ENCODE measurements around the gene CISTR. TPM values are rescaled to one million over a fixed set of nuclear protein-coding genes. Genes with fewer than 3 reads are reported as not detected.

Gene CISTR
- total RNA-seq, 1 donor from 2014 or later = not detected

GRCh38 chr12:53717319-53717718 lies 34.5 kb downstream of the CISTR start:
- TF ChIP-seq CTCF (IDR thresholded peaks at IDR 0.05) = no peak
- intact Hi-C loops (cut with DNase I) = no loop called here
- no peaks in the 10 kb centered on the region for H3K27me3 ChIP-seq (ENCODE audit: low read depth)
- DNase-seq (no peak), ATAC-seq (no peak)
- no peaks in the 10 kb centered on the region for H3K9me3 ChIP-seq
- H3K27ac ChIP-seq = no peak overlapping the region
- no peak overlapping the region for H3K4me3 ChIP-seq
- peaks cover 100% of the 10 kb centered on the region for H3K36me3 ChIP-seq
- H3K4me1 ChIP-seq = no peaks in the 10 kb centered on the region

DNA sequence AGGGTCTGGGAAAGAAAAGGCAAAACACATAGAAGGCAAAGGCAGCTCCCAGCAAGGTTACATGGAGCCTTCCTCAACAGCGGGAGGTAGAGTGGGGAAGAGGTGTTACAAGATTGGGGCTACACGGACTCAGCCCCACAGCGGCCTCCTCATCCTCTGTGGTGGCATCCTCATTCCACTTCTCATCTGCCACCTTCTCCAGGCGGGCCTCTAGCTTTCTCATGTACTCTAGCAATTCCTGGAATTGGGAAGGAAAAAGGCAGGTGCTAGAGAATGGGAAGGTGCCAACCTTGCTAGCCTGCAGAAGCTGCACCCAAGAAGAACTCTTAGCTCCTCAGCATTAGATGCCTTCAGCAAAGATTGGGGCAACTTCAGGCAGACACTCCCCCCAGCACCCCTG lies 37.8 kb downstream of the CISTR start:
- ATAC-seq (no peak), DNase-seq (no peak)
- Histone ChIP-seq H3K36me3 (peaks cover 77% of the 10 kb centered on the region), H3K27ac (no peak overlapping the region), H3K4me1 (no peaks in the 10 kb centered on the region), H3K4me3 (no peak overlapping the region), H3K27me3 (ENCODE audit: low read depth) (no peaks in the 10 kb centered on the region), H3K9me3 (no peaks in the 10 kb centered on the region)
- TF ChIP-seq CTCF (IDR thresholded peaks at IDR 0.05) = no peak
- intact Hi-C loops (cut with DNase I) = no loop called here

GRCh38 chr12:53713516-53713915 lies 38.3 kb downstream of the CISTR start:
- no peaks in the 10 kb centered on the region for H3K27me3 ChIP-seq (ENCODE audit: low read depth)
- H3K4me3 ChIP-seq = no peak overlapping the region
- no peak overlapping the region for H3K27ac ChIP-seq
- H3K9me3 ChIP-seq = no peaks in the 10 kb centered on the region
- TF ChIP-seq CTCF (IDR thresholded peaks at IDR 0.05) = no peak
- DNase-seq = no peak
- H3K4me1 ChIP-seq = no peaks in the 10 kb centered on the region
- intact Hi-C loops (cut with DNase I) = no loop called here
- peaks cover 72% of the 10 kb centered on the region for H3K36me3 ChIP-seq
- ATAC-seq = no peak

GRCh38 chr12:53712059-53712643 lies 39.6 kb downstream of the CISTR start:
- no peaks in the 10 kb centered on the region for H3K4me1 ChIP-seq
- no peaks in the 10 kb centered on the region for H3K9me3 ChIP-seq
- DNase-seq (no peak), ATAC-seq (no peak)
- no peaks in the 10 kb centered on the region for H3K27me3 ChIP-seq (ENCODE audit: low read depth)
- intact Hi-C loops (cut with DNase I) = no loop called here
- peaks cover 58% of the 10 kb centered on the region for H3K36me3 ChIP-seq
- no peak for TF ChIP-seq CTCF (IDR thresholded peaks at IDR 0.05)
- no peak overlapping the region for H3K27ac ChIP-seq
- no peak overlapping the region for H3K4me3 ChIP-seq

- H3K9me3 ChIP-seq = no peaks in the 10 kb centered on the region
- H3K4me3 ChIP-seq = no peak overlapping the region
- intact Hi-C loops (cut with DNase I) = no loop called here
- H3K27me3 ChIP-seq (ENCODE audit: low read depth) = peaks cover under 1% of the 10 kb centered on the region
- DNase-seq = no peak
- TF ChIP-seq CTCF (IDR thresholded peaks at IDR 0.05) = no peak
- no peak overlapping the region for H3K27ac ChIP-seq
- no peaks in the 10 kb centered on the region for H3K4me1 ChIP-seq
- H3K36me3 ChIP-seq = peaks cover 38% of the 10 kb centered on the region
- no peak for ATAC-seq
Observed at GRCh38 chr12:53710091-53710490, 41.7 kb downstream of the CISTR start.
